ENCODE data around the gene CORO7.
"Not testable (repeated sequence)": the region's sequence is repeated elsewhere in the genome, so short reads cannot be mapped to it uniquely, and the experiment has no call there.

CORO7 gene

DNA sequence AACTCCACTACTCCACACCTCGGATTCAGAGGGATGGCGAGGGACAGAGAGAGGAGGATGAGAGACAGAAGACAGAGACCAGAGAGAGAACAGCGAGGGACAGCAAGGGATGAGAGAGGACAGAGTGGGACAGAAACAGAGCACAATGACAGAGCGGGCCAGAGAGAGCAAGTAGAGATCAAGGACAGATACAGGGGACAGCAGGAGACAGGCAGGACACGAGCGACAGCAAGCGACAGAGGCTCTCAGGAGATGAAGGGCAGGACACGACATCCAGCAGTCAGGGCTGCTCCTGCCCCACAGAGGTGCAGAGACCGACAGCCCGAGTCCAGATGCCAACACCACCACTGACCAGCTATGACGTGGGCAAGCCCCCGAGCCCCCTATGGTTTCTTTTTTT, 14.9 kb downstream of the CORO7 start:
- no peak for DNase-seq (ENCODE audit: low read depth)
- TF ChIP-seq, protein P1, sequence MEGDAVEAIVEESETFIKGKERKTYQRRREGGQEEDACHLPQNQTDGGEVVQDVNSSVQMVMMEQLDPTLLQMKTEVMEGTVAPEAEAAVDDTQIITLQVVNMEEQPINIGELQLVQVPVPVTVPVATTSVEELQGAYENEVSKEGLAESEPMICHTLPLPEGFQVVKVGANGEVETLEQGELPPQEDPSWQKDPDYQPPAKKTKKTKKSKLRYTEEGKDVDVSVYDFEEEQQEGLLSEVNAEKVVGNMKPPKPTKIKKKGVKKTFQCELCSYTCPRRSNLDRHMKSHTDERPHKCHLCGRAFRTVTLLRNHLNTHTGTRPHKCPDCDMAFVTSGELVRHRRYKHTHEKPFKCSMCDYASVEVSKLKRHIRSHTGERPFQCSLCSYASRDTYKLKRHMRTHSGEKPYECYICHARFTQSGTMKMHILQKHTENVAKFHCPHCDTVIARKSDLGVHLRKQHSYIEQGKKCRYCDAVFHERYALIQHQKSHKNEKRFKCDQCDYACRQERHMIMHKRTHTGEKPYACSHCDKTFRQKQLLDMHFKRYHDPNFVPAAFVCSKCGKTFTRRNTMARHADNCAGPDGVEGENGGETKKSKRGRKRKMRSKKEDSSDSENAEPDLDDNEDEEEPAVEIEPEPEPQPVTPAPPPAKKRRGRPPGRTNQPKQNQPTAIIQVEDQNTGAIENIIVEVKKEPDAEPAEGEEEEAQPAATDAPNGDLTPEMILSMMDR (IDR thresholded peaks at IDR 0.05; ENCODE audit: insufficient read depth, low read depth, low read length, missing control alignments), result no peak

GRCh38 chr16:4401094-4401501, 15.3 kb downstream of the CORO7 start:
- TF ChIP-seq, protein P1 (IDR thresholded peaks at IDR 0.05; ENCODE audit: insufficient read depth, low read depth, low read length, missing control alignments), result no peak
- DNase-seq (ENCODE audit: low read depth), result no peak
- no peak overlapping the region for H3K4me3 ChIP-seq (ENCODE audit: low read depth, low read length)

More for the DNA sequence above, 14.9 kb downstream of the CORO7 start:
- no peak overlapping the region for H3K4me3 ChIP-seq (ENCODE audit: low read depth, low read length)

GRCh38 chr16:4399001-4399730, 17.2 kb downstream of the CORO7 start:
- no peak overlapping the region for H3K4me3 ChIP-seq (ENCODE audit: low read depth, low read length)
- TF ChIP-seq, protein P1 (IDR thresholded peaks at IDR 0.05; ENCODE audit: insufficient read depth, low read depth, low read length, missing control alignments), result no peak
- no peak for DNase-seq (ENCODE audit: low read depth)

GRCh38 chr16:4395055-4395726, 21.2 kb downstream of the CORO7 start:
- no peak overlapping the region for H3K4me3 ChIP-seq (ENCODE audit: low read depth, low read length)
- TF ChIP-seq, protein P1 (IDR thresholded peaks at IDR 0.05; ENCODE audit: insufficient read depth, low read depth, low read length, missing control alignments), result no peak
- DNase-seq (ENCODE audit: low read depth), result no peak

GRCh38 chr16:4393850-4394249, 22.5 kb downstream of the CORO7 start:
- not testable (repeated sequence) for DNase-seq (ENCODE audit: low read depth); H3K4me3 ChIP-seq (ENCODE audit: low read depth, low read length)

- TF ChIP-seq, protein P1 (IDR thresholded peaks at IDR 0.05; ENCODE audit: insufficient read depth, low read depth, low read length, missing control alignments), result no peak
- H3K4me3 ChIP-seq (ENCODE audit: low read depth, low read length), result no peak overlapping the region
- DNase-seq (ENCODE audit: low read depth), result no peak
Observed at GRCh38 chr16:4393240-4393600, 23.2 kb downstream of the CORO7 start.

GRCh38 chr16:4392382-4393239, 23.8 kb downstream of the CORO7 start:
- no peak for DNase-seq (ENCODE audit: low read depth)
- TF ChIP-seq, protein P1 (IDR thresholded peaks at IDR 0.05; ENCODE audit: insufficient read depth, low read depth, low read length, missing control alignments), result no peak
- no peak overlapping the region for H3K4me3 ChIP-seq (ENCODE audit: low read depth, low read length)
